Heart right ventricle (tissue), 16 donors: Measurements from ENCODE around the gene EHMT1. TPM values are rescaled to one million over a fixed set of nuclear protein-coding genes. Genes with fewer than 3 reads are reported as not detected.
A peak's percentile ranks its signal among the peaks of the same experiment; 100 is the strongest.

Experiments used
- ATAC-seq, 8 donors: fragments of 200-7000 bp; cut with Tn5 transposase; one replicate each; pipeline ENCODE4 v1.9.1; 2020; ENCODE audit warnings: mild to moderate bottlenecking in 8 of 8, moderate library complexity in 8 of 8, moderate number of reproducible peaks in 1 of 8
- DNase-seq, 2 donors: peaks; one replicate each; pipeline ENCODE4 v3.0.0-alpha.2; 2020
- H3K27ac ChIP-seq, 10 donors: fragments of 200-600 bp; sonication (generic) in 2 of 10; one replicate each; pipeline versions ENCODE4 v1.5.0 to v1.8.0; 2020 to 2022; ENCODE audit warnings: mild to moderate bottlenecking in 3 of 10
- H3K27me3 ChIP-seq, 7 donors: fragments of 200-600 bp; one replicate each; pipeline ENCODE4 v1.8.0; 2021 to 2022; ENCODE audit warnings: mild to moderate bottlenecking in 2 of 7
- H3K36me3 ChIP-seq, 9 donors: fragments of 200-600 bp; sonication (generic) in 1 of 9; one replicate each; pipeline versions ENCODE4 v1.5.0 to v1.8.0; 2020 to 2022; ENCODE audit warnings: mild to moderate bottlenecking in 2 of 9
- H3K4me1 ChIP-seq, 9 donors: fragments of 200-600 bp; sonication (generic) in 1 of 9; one replicate each; pipeline versions ENCODE4 v1.5.0 to v1.8.0; 2020 to 2022; ENCODE audit warnings: mild to moderate bottlenecking in 4 of 9
- H3K4me3 ChIP-seq, 10 donors: fragments of 200-600 bp; sonication (generic) in 2 of 10; one replicate each; pipeline versions ENCODE4 v1.5.0 to v1.8.0; 2020 to 2022; ENCODE audit warnings: mild to moderate bottlenecking in 7 of 10, moderate library complexity in 2 of 10
- H3K9me3 ChIP-seq, 11 donors: fragments of 200-600 bp in 10 of 11; sonication (generic) in 2 of 11; one replicate each; pipeline versions ENCODE4 v1.5.0 to v1.8.0; 2013 to 2022; ENCODE audit warnings: mild to moderate bottlenecking in 2 of 11, control low read depth in 1 of 11, moderate library complexity in 1 of 11
- WGBS, 2 donors: extraction: QIAGEN DNeasy Blood & Tissue Kit; methylation state at CpG; one replicate each; pipeline ENCODE4 v1.1.7; 2013; ENCODE audit warnings: inconsistent platforms in 1 of 2; 5-methylcytosine and 5-hydroxymethylcytosine counted together
- intact Hi-C, 10 donors: fragments of 100-400 bp; cut with DNase I; formaldehyde crosslinking; loops; one replicate each; pipeline versions ENCODE4 v1.11.1 to v1.14.2; 2022
- polyA plus RNA-seq, 2 donors: library from polyadenylated mRNA; stranded (reverse); fragments of 200-250 nt; gene quantifications; one replicate each; pipeline ENCODE4 v1.2.3, GENCODE V29; 2013
- total RNA-seq, 10 donors: library from RNA; stranded (reverse); fragmentation: NEBNext Ultra II Directional in 3 of 10; extraction: Animal tissue kit (Norgen Biotek cat#: 25700) in 3 of 10; gene quantifications; one replicate each; pipeline versions ENCODE4 v1.2.1 to v1.2.4, GENCODE V29; 2021 to 2023
- TF ChIP-seq, protein P1 (sequence below), 9 donors: fragments of 200-600 bp; sonication (generic) in 2 of 9; IDR thresholded peaks; one replicate each; pipeline versions ENCODE4 v1.5.0 to v1.8.0; 2021 to 2022; ENCODE audit warnings: antibody characterized with exemption in 9 of 9, mild to moderate bottlenecking in 5 of 9, moderate library complexity in 1 of 9
- donor health status: Arrhythmogenic right ventricular cardiomyopathy.
- donor health status: ischemic (EF 13 %, LVEDD 7.1; RV severe dilation, severe dysfunction).
- donor health status: healthy with polysubstance abuse.
- donor health status: DM: no; HTN: yes; CAD: no.
- donor health status: DM: no; HTN: no; CAD: no.
- donor health status: ischemic (EF 25% LVEDD 6.9; RV normal size, moderate dysfunction).
- donor health status: ischemic (EF 25% LVEDD 5.7; RV mildly dilated, moderate dysfunction).
- donor health status: healthy.
- donor health status: DM: yes; HTN: yes; CAD: no.
- donor health status: Ischemic cardiomyopathy.
- donor health status: ischemic (EF 35%, LVEDD 5.7; RV mildly dilated, moderate dysfunction).
- donor health status: nonischemic (EF 11% LVEDD 7.7; RV severe dilation, severe dysfunction).
- donor health status: DM: yes; HTN: yes; CAD: no.
- donor health status: PGD.
- donor health status: ischemic (EF 29% LVEDD 5.4; RV normal size, mild dysfunction).
- donor health status: nonischemic (EF 23%, LVEDD 6.1; RV moderate dilation, normal function).

Gene EHMT1
- total and polyA plus RNA-seq, 12 donors: 19.6 to 45.1 (median 31.1) TPM

DNA sequence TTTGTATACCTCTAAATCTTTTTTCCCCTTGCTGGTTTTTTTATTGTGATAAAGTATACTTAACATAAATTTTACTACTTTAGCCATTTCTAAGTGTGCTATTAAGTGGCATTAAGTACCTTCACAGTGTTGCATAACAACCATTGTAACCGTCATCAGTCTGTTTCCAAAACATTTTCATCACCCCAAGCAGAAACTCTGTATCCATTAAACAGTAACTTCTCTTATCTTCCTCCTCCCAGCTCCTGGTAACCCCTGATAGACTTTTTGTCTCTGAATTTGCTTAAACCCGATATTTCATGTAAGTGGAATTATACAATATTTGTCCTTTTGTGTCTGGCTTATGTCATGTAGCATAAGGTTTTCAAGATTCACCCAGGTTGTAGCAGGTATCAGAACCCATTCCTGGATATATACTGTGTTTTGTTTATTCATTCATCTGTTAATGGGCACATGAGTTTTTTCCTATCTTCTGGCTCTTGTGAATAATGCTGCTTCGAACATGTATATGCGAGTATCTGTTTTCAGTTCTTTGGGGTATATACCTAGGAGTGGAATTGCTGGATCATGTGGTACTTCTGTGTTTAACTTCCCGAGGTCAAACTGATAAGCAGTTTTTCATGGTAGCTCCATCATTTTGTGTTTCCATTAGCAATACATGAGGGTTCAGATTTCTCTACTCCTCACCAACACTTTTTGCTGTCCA is 66.4 kb downstream of the EHMT1 start:
- TF ChIP-seq, protein P1, sequence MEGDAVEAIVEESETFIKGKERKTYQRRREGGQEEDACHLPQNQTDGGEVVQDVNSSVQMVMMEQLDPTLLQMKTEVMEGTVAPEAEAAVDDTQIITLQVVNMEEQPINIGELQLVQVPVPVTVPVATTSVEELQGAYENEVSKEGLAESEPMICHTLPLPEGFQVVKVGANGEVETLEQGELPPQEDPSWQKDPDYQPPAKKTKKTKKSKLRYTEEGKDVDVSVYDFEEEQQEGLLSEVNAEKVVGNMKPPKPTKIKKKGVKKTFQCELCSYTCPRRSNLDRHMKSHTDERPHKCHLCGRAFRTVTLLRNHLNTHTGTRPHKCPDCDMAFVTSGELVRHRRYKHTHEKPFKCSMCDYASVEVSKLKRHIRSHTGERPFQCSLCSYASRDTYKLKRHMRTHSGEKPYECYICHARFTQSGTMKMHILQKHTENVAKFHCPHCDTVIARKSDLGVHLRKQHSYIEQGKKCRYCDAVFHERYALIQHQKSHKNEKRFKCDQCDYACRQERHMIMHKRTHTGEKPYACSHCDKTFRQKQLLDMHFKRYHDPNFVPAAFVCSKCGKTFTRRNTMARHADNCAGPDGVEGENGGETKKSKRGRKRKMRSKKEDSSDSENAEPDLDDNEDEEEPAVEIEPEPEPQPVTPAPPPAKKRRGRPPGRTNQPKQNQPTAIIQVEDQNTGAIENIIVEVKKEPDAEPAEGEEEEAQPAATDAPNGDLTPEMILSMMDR (IDR thresholded peaks at IDR 0.05): no peak
- intact Hi-C loops: no loop called here
- H3K36me3 ChIP-seq: no peaks in the 10 kb centered on the region
- DNase-seq (no peak), ATAC-seq (no peak)
- peaks cover 6 to 54% (median 46%) of the 10 kb centered on the region in 9 donors for H3K4me1 ChIP-seq
- 74 to 80% methylated on average over 5 of the region's 5 CpGs for WGBS, 2 donors
- no peak overlapping the region for H3K27ac ChIP-seq
- H3K27me3 ChIP-seq: no peaks in the 10 kb centered on the region
- no peak overlapping the region for H3K4me3 ChIP-seq
- no peaks in the 10 kb centered on the region for H3K9me3 ChIP-seq

DNA sequence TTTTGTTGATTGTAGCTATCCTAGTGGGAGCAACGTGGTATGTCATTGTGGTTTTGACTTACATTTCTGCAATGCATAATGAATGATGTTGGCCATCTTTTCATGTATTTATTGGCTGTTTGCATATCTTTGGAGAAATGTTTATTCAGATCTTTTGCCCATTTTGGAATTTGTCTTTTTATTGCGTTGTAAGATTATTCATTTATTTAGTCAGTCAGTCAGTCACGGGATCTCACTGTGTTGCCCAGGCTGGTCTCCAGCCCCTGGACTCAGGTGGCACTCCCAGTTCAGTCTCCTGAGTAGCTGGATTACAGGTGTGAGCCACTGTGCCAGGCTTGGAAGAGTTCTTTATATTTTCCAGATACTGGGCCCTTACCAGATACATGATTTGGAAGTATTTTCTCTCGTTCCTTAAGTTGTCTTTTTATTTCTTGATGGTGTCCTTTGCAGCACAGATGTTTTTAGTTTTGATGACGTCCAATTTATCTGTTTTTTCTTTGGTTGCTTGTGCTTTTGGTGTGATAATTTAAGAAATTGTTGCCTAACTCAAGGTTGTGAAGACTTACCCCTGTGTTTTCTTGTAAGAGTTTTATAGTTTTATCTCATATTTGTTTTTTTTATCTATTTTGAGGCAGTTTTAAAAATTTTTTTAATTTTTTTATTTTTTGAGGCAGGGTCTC is 67.1 kb downstream of the EHMT1 start:
- Histone ChIP-seq H3K4me3 (no peak overlapping the region), H3K9me3 (no peaks in the 10 kb centered on the region), H3K27ac (no peak overlapping the region), H3K27me3 (no peaks in the 10 kb centered on the region), H3K4me1 (peaks cover 9 to 53% (median 47%) of the 10 kb centered on the region in 9 donors), H3K36me3 (no peaks in the 10 kb centered on the region)
- TF ChIP-seq, protein P1 (IDR thresholded peaks at IDR 0.05): no peak
- intact Hi-C loops: no loop called here
- WGBS, 2 donors: 76 to 90% methylated on average over 5 of the region's 5 CpGs
- DNase-seq: no peak
- ATAC-seq: no peak

DNA sequence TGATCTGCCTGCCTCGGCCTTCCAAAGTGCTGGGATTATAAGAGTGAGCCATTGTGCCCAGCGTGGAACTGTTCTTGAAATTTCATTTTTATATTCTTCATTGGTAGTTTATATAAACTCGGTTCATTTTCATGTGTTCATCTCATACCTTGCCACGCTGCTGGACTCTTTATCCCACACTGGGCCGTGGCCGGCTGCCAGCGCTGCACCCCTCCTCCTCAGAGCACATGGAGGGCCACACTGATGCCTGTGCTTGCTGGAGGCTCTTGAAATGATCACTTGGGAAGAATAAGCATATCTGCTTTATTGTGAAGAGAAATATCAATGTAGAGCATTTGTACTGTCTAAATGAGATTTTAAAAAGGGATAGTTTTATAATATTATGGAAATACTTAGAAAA is 69.5 kb downstream of the EHMT1 start:
- intact Hi-C loops: no loop called here
- H3K4me3 ChIP-seq: no peak overlapping the region
- H3K9me3 ChIP-seq: no peaks in the 10 kb centered on the region
- peaks cover 7 to 62% (median 46%) of the 10 kb centered on the region in 9 donors for H3K4me1 ChIP-seq
- DNase-seq: no peak
- no peak for ATAC-seq
- no peak overlapping the region for H3K27ac ChIP-seq
- no peaks in the 10 kb centered on the region for H3K36me3 ChIP-seq
- no peaks in the 10 kb centered on the region for H3K27me3 ChIP-seq
- TF ChIP-seq, protein P1 (IDR thresholded peaks at IDR 0.05): no peak
- whole genome bisulfite sequencing, 2 donors: 85 to 92% methylated on average over 7 of the region's 7 CpGs

- WGBS, 2 donors: 46 to 51% methylated on average over 8 of the region's 8 CpGs
- no peak overlapping the region for H3K27ac ChIP-seq
- ATAC-seq: peak in 5 of 8 donors; percentile 18 to 53 (median 33)
Observed at GRCh38 chr9:137688725-137689124, 69.9 kb downstream of the EHMT1 start.

More at GRCh38 chr9:137688725-137689124, 69.9 kb downstream of the EHMT1 start:
- TF ChIP-seq, protein P1 (IDR thresholded peaks at IDR 0.05): no peak
- H3K9me3 ChIP-seq: no peaks in the 10 kb centered on the region
- H3K27me3 ChIP-seq: no peaks in the 10 kb centered on the region
- no peak overlapping the region for H3K4me3 ChIP-seq
- H3K36me3 ChIP-seq: no peaks in the 10 kb centered on the region
- H3K4me1 ChIP-seq: peaks cover 7 to 59% (median 41%) of the 10 kb centered on the region in 9 donors
- no peak for DNase-seq
- intact Hi-C loops: no loop called here
